ENCODE results near the gene RNF112. TPM values are rescaled to one million over a fixed set of nuclear protein-coding genes. Genes with fewer than 3 reads are reported as not detected.
"Not testable (repeated sequence)": the region's sequence is repeated elsewhere in the genome, so short reads cannot be mapped to it uniquely, and the experiment has no call there.

RNF112 gene
- polyA plus RNA-seq, 4 donors = 1.1 to 5.6 (median 2.2) TPM

- Histone ChIP-seq H3K27ac (ENCODE audit: low read depth in 1 of 3, low read length in 2 of 3) (no peak overlapping the region), H3K36me3 (ENCODE audit: control insufficient read depth in 3 of 3, insufficient read depth in 2 of 3, low read depth in 1 of 3, low read length in 3 of 3) (no peaks in the 10 kb centered on the region)
- WGBS, 3 donors = 89 to 99% (median 96%) methylated on average over 4 of the region's 4 CpGs
Measured at GRCh38 chr17:19461681-19462080, 50.6 kb downstream of the RNF112 start.

GRCh38 chr17:19462456-19463035, 51.5 kb downstream of the RNF112 start:
- H3K4me3 ChIP-seq (ENCODE audit: low read depth in 1 of 3, low read length in 3 of 3); FAIRE-seq; H3K36me3 ChIP-seq (ENCODE audit: control insufficient read depth in 3 of 3, insufficient read depth in 2 of 3, low read depth in 1 of 3, low read length in 3 of 3); DNase-seq; H3K27me3 ChIP-seq (ENCODE audit: control insufficient read depth in 3 of 3, insufficient read depth in 3 of 3, low read length in 3 of 3); H3K9me3 ChIP-seq (ENCODE audit: control insufficient read depth in 2 of 2, insufficient read depth in 1 of 2, low read depth in 1 of 2, low read length in 1 of 2); H3K4me1 ChIP-seq (ENCODE audit: control insufficient read depth in 3 of 3, insufficient read depth in 2 of 3, low read depth in 1 of 3, low read length in 2 of 3): not testable (repeated sequence)
- WGBS, 3 donors = 91 to 97% (median 93%) methylated on average over 7 of the region's 7 CpGs
- peak overlapping the region in 1 of 3 donors; percentile 39 for H3K27ac ChIP-seq (ENCODE audit: low read depth in 1 of 3, low read length in 2 of 3)

More at GRCh38 chr17:19461681-19462080, 50.6 kb downstream of the RNF112 start:
- Histone ChIP-seq H3K4me1 (ENCODE audit: control insufficient read depth in 3 of 3, insufficient read depth in 2 of 3, low read depth in 1 of 3, low read length in 2 of 3) (peaks cover 0 to 6% (median 0%) of the 10 kb centered on the region in 3 donors), H3K27me3 (ENCODE audit: control insufficient read depth in 3 of 3, insufficient read depth in 3 of 3, low read length in 3 of 3) (no peaks in the 10 kb centered on the region), H3K9me3 (ENCODE audit: control insufficient read depth in 2 of 2, insufficient read depth in 1 of 2, low read depth in 1 of 2, low read length in 1 of 2) (no peaks in the 10 kb centered on the region), H3K4me3 (ENCODE audit: low read depth in 1 of 3, low read length in 3 of 3) (no peak overlapping the region)
- no peak for FAIRE-seq
- DNase-seq = no peak

GRCh38 chr17:19464031-19465026, 53.3 kb downstream of the RNF112 start:
- Histone ChIP-seq H3K27me3 (ENCODE audit: control insufficient read depth in 3 of 3, insufficient read depth in 3 of 3, low read length in 3 of 3) (no peaks in the 10 kb centered on the region), H3K4me3 (ENCODE audit: low read depth in 1 of 3, low read length in 3 of 3) (no peak overlapping the region), H3K27ac (ENCODE audit: low read depth in 1 of 3, low read length in 2 of 3) (peak overlapping the region in 1 of 3 donors; percentile 65), H3K36me3 (ENCODE audit: control insufficient read depth in 3 of 3, insufficient read depth in 2 of 3, low read depth in 1 of 3, low read length in 3 of 3) (no peaks in the 10 kb centered on the region), H3K4me1 (ENCODE audit: control insufficient read depth in 3 of 3, insufficient read depth in 2 of 3, low read depth in 1 of 3, low read length in 2 of 3) (peaks cover 0 to 6% (median 0%) of the 10 kb centered on the region in 3 donors), H3K9me3 (ENCODE audit: control insufficient read depth in 2 of 2, insufficient read depth in 1 of 2, low read depth in 1 of 2, low read length in 1 of 2) (no peaks in the 10 kb centered on the region)
- WGBS, 3 donors = 68 to 82% (median 78%) methylated on average over 14 of the region's 14 CpGs
- DNase-seq = no peak
- no peak for FAIRE-seq

Other genes starting within 250 kb of the RNF112 start
- 10 to 100 TPM in 2 of 4 donors, 1 to 10 TPM in 2; 4.2 to 23.7 (median 10.0) TPM for gene EPN2, start 173.9 kb upstream of the RNF112 start, polyA plus RNA-seq
- gene B9D1, start 48.5 kb upstream of the RNF112 start, polyA plus RNA-seq = 10 to 100 TPM in 3 of 4 donors, 1 to 10 TPM in 1; 2.2 to 18.1 (median 12.9) TPM
- gene MAPK7, start 32.7 kb upstream of the RNF112 start, polyA plus RNA-seq = 10 to 100 TPM; 18.4 to 19.9 (median 18.8) TPM
- gene MFAP4, start 24.0 kb upstream of the RNF112 start, polyA plus RNA-seq = 100 to 1,000 TPM in 1 of 4 donors, 10 to 100 TPM in 2, 1 to 10 TPM in 1; 2.2 to 108 (median 35.4) TPM
- gene SLC47A1, start 122.6 kb downstream of the RNF112 start, polyA plus RNA-seq = 1 to 10 TPM in 1 of 4 donors, under 1 TPM in 1, not detected in 2; 0.43 to 4.0 TPM
- 100 to 1,000 TPM in 1 of 4 donors, 10 to 100 TPM in 3; 68.6 to 153 (median 76.0) TPM for gene ALDH3A2, start 237.5 kb downstream of the RNF112 start, polyA plus RNA-seq

Measured in small intestine (tissue), 7 donors.